BLaER1 treated with 17β-estradiol and CSF1 and Interleukin-3, amounts not matched to agents 10 nM and 100 nM (cell line): Measurements from ENCODE around the gene PROSER3.

Experiments
- H3K27ac ChIP-seq, 11 experiments: shearing (Covaris generic); formaldehyde crosslinking; 2 replicates each; pipeline ENCODE4 v1.8.1; 2022
- H3K27me3 ChIP-seq, 11 experiments: shearing (Covaris generic); formaldehyde crosslinking; 2 replicates each; pipeline ENCODE4 v1.8.1; 2022
- H3K36me3 ChIP-seq, 11 experiments: shearing (Covaris generic); formaldehyde crosslinking; 2 replicates each; pipeline ENCODE4 v1.8.1; 2022
- H3K4me1 ChIP-seq, 10 experiments: shearing (Covaris generic); formaldehyde crosslinking; 2 replicates each; pipeline ENCODE4 v1.8.1; 2022
- H3K4me2 ChIP-seq, 11 experiments: shearing (Covaris generic); formaldehyde crosslinking; 2 replicates each; pipeline ENCODE4 v1.8.1; 2022
- H3K4me3 ChIP-seq, 10 experiments: shearing (Covaris generic); formaldehyde crosslinking; 2 replicates each; pipeline ENCODE4 v1.8.1; 2022
- H3K9ac ChIP-seq, 11 experiments: shearing (Covaris generic); formaldehyde crosslinking; 2 replicates each; pipeline ENCODE4 v1.8.1; 2022
- H3K9me3 ChIP-seq, 11 experiments: shearing (Covaris generic); formaldehyde crosslinking; replicated peaks in 1 of 11; 2 replicates each; pipeline ENCODE4 v1.8.1; 2022
- H4K20me1 ChIP-seq, 11 experiments: shearing (Covaris generic); formaldehyde crosslinking; 2 replicates each; pipeline ENCODE4 v1.8.1; 2022
- Cebpa-rat ChIP-seq, 11 experiments: shearing (Covaris generic); IDR thresholded peaks; 2 replicates each; pipeline ENCODE4 v1.8.1; 2022

Gene PROSER3

GRCh38 chr19:35774274-35775045, 16.5 kb downstream of the PROSER3 start:
- Histone ChIP-seq H3K27me3 (no peaks in the 10 kb centered on the region), H3K27ac (no peak overlapping the region), H3K36me3 (peaks cover 0 to 30% (median 23%) of the 10 kb centered on the region in 11 experiments; a peak in 19 of 22 replicates), H3K4me1 (peaks cover 14 to 43% (median 32%) of the 10 kb centered on the region in 10 experiments), H3K9ac (peak overlapping the region in 4 of 11 experiments; percentile 5 to 36 (median 28); a peak in 2 of 22 replicates), H3K9me3 (no peaks in the 10 kb centered on the region), H3K4me3 (peak overlapping the region; percentile 61 to 80 (median 70)), H3K4me2 (peak overlapping the region; percentile 69 to 96 (median 84)), H4K20me1 (peaks cover 0 to 14% (median 0%) of the 10 kb centered on the region in 11 experiments; a peak in 4 of 22 replicates)
- TF ChIP-seq Cebpa-rat (IDR thresholded peaks at IDR 0.05), result no peak

- H3K4me2 ChIP-seq, result peak overlapping the region; percentile 69 to 96 (median 84)
- H3K4me1 ChIP-seq, result peaks cover 14 to 38% (median 28%) of the 10 kb centered on the region in 10 experiments
- no peak overlapping the region for H3K27ac ChIP-seq
- H4K20me1 ChIP-seq, result peaks cover 0 to 14% (median 0%) of the 10 kb centered on the region in 11 experiments; a peak in 4 of 22 replicates
- H3K27me3 ChIP-seq, result no peaks in the 10 kb centered on the region
- H3K36me3 ChIP-seq, result peaks cover 0 to 30% (median 28%) of the 10 kb centered on the region in 11 experiments; a peak in 19 of 22 replicates
- H3K9ac ChIP-seq, result peak overlapping the region in 5 of 11 experiments; percentile 5 to 86 (median 35); a peak in 3 of 22 replicates
- H3K4me3 ChIP-seq, result peak overlapping the region; percentile 61 to 80 (median 70)
- no peaks in the 10 kb centered on the region for H3K9me3 ChIP-seq
- no peak for TF ChIP-seq Cebpa-rat (IDR thresholded peaks at IDR 0.05)
These were observed 17.0 kb downstream of the PROSER3 start for GRCh38 chr19:35775046-35775297.

- peak within 1 kb of the TSS; percentile 57 to 86 (median 78); a peak in 21 of 22 replicates for H3K9ac ChIP-seq
- no peak for TF ChIP-seq Cebpa-rat (IDR thresholded peaks at IDR 0.05)
These were observed 17.5 kb downstream of the PROSER3 start, which contains the start of gene ARHGAP33 for GRCh38 chr19:35775298-35776101. TSS of gene ARHGAP33 (plus strand) at chr19:35775564. CDS start at chr19:35775659, 95 bp downstream.

GRCh38 chr19:35776102-35776788, 18.3 kb downstream of the PROSER3 start:
- H3K27me3 ChIP-seq, result no peaks in the 10 kb centered on the region
- H3K9ac ChIP-seq, result peak overlapping the region in 10 of 11 experiments; percentile 71 to 86 (median 79); a peak in 19 of 22 replicates
- H4K20me1 ChIP-seq, result peaks cover 0 to 14% (median 0%) of the 10 kb centered on the region in 11 experiments; a peak in 4 of 22 replicates
- no peaks in the 10 kb centered on the region for H3K9me3 ChIP-seq
- peak overlapping the region; percentile 61 to 80 (median 70) for H3K4me3 ChIP-seq
- peak overlapping the region; percentile 77 to 96 (median 91) for H3K4me2 ChIP-seq
- peaks cover 3 to 40% (median 35%) of the 10 kb centered on the region in 11 experiments; a peak in 19 of 22 replicates for H3K36me3 ChIP-seq
- TF ChIP-seq Cebpa-rat (IDR thresholded peaks at IDR 0.05), result no peak
- H3K4me1 ChIP-seq, result peaks cover 14 to 35% (median 28%) of the 10 kb centered on the region in 10 experiments
- H3K27ac ChIP-seq, result peak overlapping the region in 8 of 11 experiments; percentile 66 to 78 (median 74); a peak in 15 of 22 replicates

More at GRCh38 chr19:35775298-35776101, 17.5 kb downstream of the PROSER3 start, which contains the start of gene ARHGAP33:
- H3K4me2 ChIP-seq, result peak within 1 kb of the TSS; percentile 77 to 96 (median 93)
- H3K4me1 ChIP-seq, result peaks cover 14 to 35% (median 28%) of the 10 kb centered on the region in 10 experiments
- no peaks in the 10 kb centered on the region for H3K9me3 ChIP-seq
- peak within 1 kb of the TSS; percentile 61 to 80 (median 70) for H3K4me3 ChIP-seq
- H4K20me1 ChIP-seq, result peaks cover 0 to 14% (median 0%) of the 10 kb centered on the region in 11 experiments; a peak in 4 of 22 replicates
- no peaks in the 10 kb centered on the region for H3K27me3 ChIP-seq
- peaks cover 0 to 34% (median 31%) of the 10 kb centered on the region in 11 experiments; a peak in 19 of 22 replicates for H3K36me3 ChIP-seq
- H3K27ac ChIP-seq, result peak within 1 kb of the TSS in 9 of 11 experiments; percentile 41 to 78 (median 72); a peak in 19 of 22 replicates

GRCh38 chr19:35777086-35777841, 19.3 kb downstream of the PROSER3 start:
- H3K9ac ChIP-seq, result peak overlapping the region in 8 of 11 experiments; percentile 73 to 86 (median 81); a peak in 15 of 22 replicates

GRCh38 chr19:35777961-35778360, 20.0 kb downstream of the PROSER3 start:
- Histone ChIP-seq H3K36me3 (peaks cover 3 to 57% (median 53%) of the 10 kb centered on the region in 11 experiments; a peak in 20 of 22 replicates), H4K20me1 (peaks cover 0 to 14% (median 0%) of the 10 kb centered on the region in 11 experiments; a peak in 6 of 22 replicates), H3K27ac (peak overlapping the region in 2 of 11 experiments; percentile 22 to 72; a peak in 2 of 22 replicates), H3K9ac (peak overlapping the region in 7 of 11 experiments; percentile 42 to 86 (median 82); a peak in 8 of 22 replicates), H3K4me1 (peaks cover 14 to 52% (median 40%) of the 10 kb centered on the region in 10 experiments), H3K9me3 (no peaks in the 10 kb centered on the region), H3K4me2 (peak overlapping the region in 2 of 11 experiments; percentile 94 to 96; a peak in 4 of 22 replicates), H3K4me3 (no peak overlapping the region), H3K27me3 (no peaks in the 10 kb centered on the region)
- TF ChIP-seq Cebpa-rat (IDR thresholded peaks at IDR 0.05), result no peak

More at GRCh38 chr19:35777086-35777841, 19.3 kb downstream of the PROSER3 start:
- H3K27ac ChIP-seq, result peak overlapping the region in 6 of 11 experiments; percentile 11 to 72 (median 23); a peak in 6 of 22 replicates
- H3K4me3 ChIP-seq, result peak overlapping the region in 3 of 10 experiments; percentile 70 to 78 (median 71); a peak in 5 of 20 replicates
- no peaks in the 10 kb centered on the region for H3K9me3 ChIP-seq
- H3K36me3 ChIP-seq, result peaks cover 3 to 50% (median 46%) of the 10 kb centered on the region in 11 experiments; a peak in 19 of 22 replicates
- peak overlapping the region in 9 of 11 experiments; percentile 77 to 96 (median 93); a peak in 18 of 22 replicates for H3K4me2 ChIP-seq
- no peaks in the 10 kb centered on the region for H3K27me3 ChIP-seq
- H4K20me1 ChIP-seq, result peaks cover 0 to 14% (median 0%) of the 10 kb centered on the region in 11 experiments; a peak in 6 of 22 replicates
- TF ChIP-seq Cebpa-rat (IDR thresholded peaks at IDR 0.05), result no peak
- peaks cover 14 to 46% (median 33%) of the 10 kb centered on the region in 10 experiments for H3K4me1 ChIP-seq

GRCh38 chr19:35779033-35779432, 21.1 kb downstream of the PROSER3 start:
- H4K20me1 ChIP-seq, result peaks cover 0 to 23% (median 0%) of the 10 kb centered on the region in 11 experiments; a peak in 8 of 22 replicates
- no peak for TF ChIP-seq Cebpa-rat (IDR thresholded peaks at IDR 0.05)
- H3K9ac ChIP-seq, result peak overlapping the region in 4 of 11 experiments; percentile 1 to 73 (median 11); a peak in 2 of 22 replicates
- no peak overlapping the region for H3K4me2 ChIP-seq
- H3K4me3 ChIP-seq, result no peak overlapping the region
- no peaks in the 10 kb centered on the region for H3K9me3 ChIP-seq
- H3K36me3 ChIP-seq, result peaks cover 3 to 64% (median 61%) of the 10 kb centered on the region in 11 experiments; a peak in 20 of 22 replicates
- H3K27ac ChIP-seq, result no peak overlapping the region; a peak in 1 of 22 replicates
- peaks cover 14 to 61% (median 48%) of the 10 kb centered on the region in 10 experiments for H3K4me1 ChIP-seq
- H3K27me3 ChIP-seq, result no peaks in the 10 kb centered on the region
